ENCODE results near the gene OR6F1. TPM values are rescaled to one million over a fixed set of nuclear protein-coding genes. Genes with fewer than 3 reads are reported as not detected.
"Not testable (repeated sequence)": the region's sequence is repeated elsewhere in the genome, so short reads cannot be mapped to it uniquely, and the experiment has no call there.

The OR6F1 gene
- total RNA-seq = not detected in 3 replicates
- long read RNA-seq = 0 reads

DNA sequence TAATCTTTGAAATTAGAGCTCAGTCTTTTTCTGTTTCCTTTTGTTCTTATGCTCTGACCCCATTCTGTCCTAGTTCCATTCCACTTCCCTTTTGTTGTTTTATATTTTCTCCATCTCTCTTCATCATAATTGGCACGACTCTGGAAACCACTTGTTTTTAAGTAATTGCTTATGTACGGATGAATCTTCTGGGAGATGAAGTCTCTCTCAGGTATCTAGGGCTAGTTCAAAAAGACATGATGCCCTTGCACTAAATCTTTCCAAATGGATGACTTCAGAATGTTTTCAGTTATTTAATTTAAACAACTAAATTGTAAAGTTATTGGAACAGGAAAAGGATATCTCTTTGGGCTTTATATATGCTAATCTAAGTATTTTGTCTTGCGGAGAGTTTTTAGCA, at the start of gene OR6F1:
Gene OR6F1, minus strand, starts transcription at position 101 of the 400 bp plus-strand sequence. CDS start 3,891 bp downstream, outside the sequence.
- Mint-ChIP-seq H3K36me3 (ENCODE audit: low read depth) (no peaks in the 10 kb centered on the region), H3K27ac (ENCODE audit: unreplicated experiment) (no peak within 1 kb of the TSS), H3K9me3 (ENCODE audit: low read depth) (peaks cover 25% of the 10 kb centered on the region), H3K4me1 (ENCODE audit: low read depth) (no peaks in the 10 kb centered on the region), H3K27me3 (ENCODE audit: low read depth) (no peaks in the 10 kb centered on the region), H3K4me3 (ENCODE audit: unreplicated experiment) (no peak within 1 kb of the TSS)
- DNase-seq (ENCODE audit: low spot score) = no peak
- no peak for TF ChIP-seq CTCF (IDR thresholded peaks at IDR 0.05)

DNA sequence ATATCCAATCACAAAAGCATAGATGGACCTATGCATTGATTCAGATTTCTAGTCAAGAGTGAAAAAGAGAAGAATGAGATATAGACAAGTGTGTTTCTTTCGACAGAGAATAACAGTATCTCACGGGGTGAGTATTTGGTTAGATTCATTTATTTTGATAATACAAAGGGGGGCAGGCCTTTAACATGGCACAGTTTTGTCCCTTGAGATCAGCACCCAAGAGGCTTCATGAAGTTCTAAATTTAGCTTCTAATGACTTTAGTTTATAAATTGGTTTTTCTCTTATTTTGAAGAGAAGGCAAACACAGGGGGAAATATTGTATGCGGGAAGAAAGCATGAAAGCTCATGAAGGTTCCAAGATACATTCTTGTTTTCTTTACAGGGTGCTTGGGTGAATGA, 44.0 kb upstream of the OR6F1 start, which contains the start of gene OR1C1:
Gene OR1C1, minus strand, starts transcription at position 101 of the 400 bp plus-strand sequence. CDS start 2,150 bp downstream, outside the sequence.
- no peak for DNase-seq (ENCODE audit: low spot score)
- peaks cover 18% of the 10 kb centered on the region for H3K9me3 Mint-ChIP-seq (ENCODE audit: low read depth)
- no peak within 1 kb of the TSS for H3K4me3 Mint-ChIP-seq (ENCODE audit: unreplicated experiment)
- H3K27me3 Mint-ChIP-seq (ENCODE audit: low read depth) = no peaks in the 10 kb centered on the region
- H3K4me1 Mint-ChIP-seq (ENCODE audit: low read depth) = no peaks in the 10 kb centered on the region
- no peak within 1 kb of the TSS for H3K27ac Mint-ChIP-seq (ENCODE audit: unreplicated experiment)
- H3K36me3 Mint-ChIP-seq (ENCODE audit: low read depth) = no peaks in the 10 kb centered on the region
- TF ChIP-seq CTCF (IDR thresholded peaks at IDR 0.05) = no peak

DNA sequence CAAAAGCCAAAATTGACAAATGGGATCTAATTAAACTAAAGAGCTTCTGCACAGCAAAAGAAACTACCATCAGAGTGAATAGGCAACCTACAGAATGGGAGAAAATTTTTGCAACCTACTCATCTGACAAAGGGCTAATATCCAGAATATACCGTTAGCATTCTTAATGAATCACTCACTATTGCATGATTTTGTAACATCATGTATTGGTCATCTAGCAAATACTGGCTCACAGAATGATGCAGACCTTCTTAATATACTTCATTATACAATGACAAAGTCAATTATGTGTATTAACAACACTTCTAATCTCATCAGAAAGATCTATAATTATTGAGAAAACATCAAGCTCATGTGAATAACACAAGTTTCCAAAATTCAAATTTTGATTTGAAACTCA, 37.9 kb upstream of the OR6F1 start:
- H3K4me1 Mint-ChIP-seq (ENCODE audit: low read depth); DNase-seq (ENCODE audit: low spot score): not testable (repeated sequence)

GRCh38 chr1:247749870-247750269, 33.4 kb upstream of the OR6F1 start:
- peaks cover 23% of the 10 kb centered on the region for H3K9me3 Mint-ChIP-seq (ENCODE audit: low read depth)

More for the DNA sequence above, 37.9 kb upstream of the OR6F1 start:
- H3K36me3 Mint-ChIP-seq (ENCODE audit: low read depth); H3K4me3 Mint-ChIP-seq (ENCODE audit: unreplicated experiment); H3K27ac Mint-ChIP-seq (ENCODE audit: unreplicated experiment); H3K27me3 Mint-ChIP-seq (ENCODE audit: low read depth): not testable (repeated sequence)
- H3K9me3 Mint-ChIP-seq (ENCODE audit: low read depth) = peaks cover 27% of the 10 kb centered on the region

GRCh38 chr1:247748041-247748440, 31.6 kb upstream of the OR6F1 start, which contains the start of gene OR14A2:
Gene OR14A2, minus strand, starts transcription at chr1:247748141.
- TF ChIP-seq CTCF (IDR thresholded peaks at IDR 0.05) = no peak
- no peaks in the 10 kb centered on the region for H3K36me3 Mint-ChIP-seq (ENCODE audit: low read depth)
- peak within 1 kb of the TSS; percentile 73 for H3K27ac Mint-ChIP-seq (ENCODE audit: unreplicated experiment)
- DNase-seq (ENCODE audit: low spot score) = no peak
- H3K4me1 Mint-ChIP-seq (ENCODE audit: low read depth) = peaks cover 3% of the 10 kb centered on the region
- H3K9me3 Mint-ChIP-seq (ENCODE audit: low read depth) = peaks cover 35% of the 10 kb centered on the region
- H3K27me3 Mint-ChIP-seq (ENCODE audit: low read depth) = no peaks in the 10 kb centered on the region
- H3K4me3 Mint-ChIP-seq (ENCODE audit: unreplicated experiment) = no peak within 1 kb of the TSS

More at GRCh38 chr1:247749870-247750269, 33.4 kb upstream of the OR6F1 start:
- H3K4me3 Mint-ChIP-seq (ENCODE audit: unreplicated experiment) = no peak overlapping the region
- H3K27me3 Mint-ChIP-seq (ENCODE audit: low read depth) = no peaks in the 10 kb centered on the region
- H3K27ac Mint-ChIP-seq (ENCODE audit: unreplicated experiment) = no peak overlapping the region
- TF ChIP-seq CTCF (IDR thresholded peaks at IDR 0.05) = no peak
- DNase-seq (ENCODE audit: low spot score) = peak; percentile 77
- no peaks in the 10 kb centered on the region for H3K36me3 Mint-ChIP-seq (ENCODE audit: low read depth)
- H3K4me1 Mint-ChIP-seq (ENCODE audit: low read depth) = peaks cover 3% of the 10 kb centered on the region

DNA sequence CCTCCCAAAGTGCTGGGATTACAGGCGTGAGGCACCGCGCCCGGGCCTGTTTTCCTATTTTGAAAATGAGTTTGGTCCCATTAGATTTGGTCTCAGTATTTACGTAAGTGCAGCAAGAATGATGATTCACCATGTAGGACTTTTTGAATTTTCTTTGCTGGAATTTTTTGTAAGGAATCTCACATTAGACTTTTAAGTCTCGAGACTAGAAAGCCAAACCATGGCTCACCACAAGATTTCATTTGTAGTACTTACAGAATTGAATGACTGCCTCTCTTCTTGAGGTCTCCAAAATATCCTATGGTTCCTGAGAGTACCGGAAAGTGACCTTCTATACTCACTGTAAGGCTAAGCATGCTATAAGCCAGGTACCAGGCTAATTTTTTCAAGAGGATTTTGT, 31.2 kb upstream of the OR6F1 start:
- peaks cover 35% of the 10 kb centered on the region for H3K9me3 Mint-ChIP-seq (ENCODE audit: low read depth)
- H3K36me3 Mint-ChIP-seq (ENCODE audit: low read depth) = no peaks in the 10 kb centered on the region
- H3K4me1 Mint-ChIP-seq (ENCODE audit: low read depth) = peaks cover 3% of the 10 kb centered on the region
- H3K27ac Mint-ChIP-seq (ENCODE audit: unreplicated experiment) = peak overlapping the region; percentile 73
- no peaks in the 10 kb centered on the region for H3K27me3 Mint-ChIP-seq (ENCODE audit: low read depth)
- DNase-seq (ENCODE audit: low spot score) = no peak
- H3K4me3 Mint-ChIP-seq (ENCODE audit: unreplicated experiment) = no peak overlapping the region
- TF ChIP-seq CTCF (IDR thresholded peaks at IDR 0.05) = no peak

Data from chondrocyte (in vitro differentiated cells).